MG63 (cell line): Measurements from ENCODE around the gene SCN3A. TPM values are rescaled to one million over a fixed set of nuclear protein-coding genes. Genes with fewer than 3 reads are reported as not detected.
A peak's percentile ranks its signal among the peaks of the same experiment; 100 is the strongest.

Experiments
- DNase-seq: peaks from one replicate; pipeline ENCODE4 v3.0.0-alpha.2; 2020
- H3K27me3 ChIP-seq: fragments of 250-450 bp; sonication (Bioruptor Pico); 2 replicates; pipeline ENCODE4 v1.5.1; 2020; ENCODE audit warnings: mild to moderate bottlenecking, moderate library complexity
- H3K36me3 ChIP-seq: fragments of 250-450 bp; sonication (Bioruptor Pico); 2 replicates; pipeline ENCODE4 v1.5.1; 2020; ENCODE audit warnings: mild to moderate bottlenecking, moderate library complexity
- H3K4me3 ChIP-seq: fragments of 250-450 bp; sonication (Bioruptor Pico); 2 replicates; pipeline ENCODE4 v1.5.1; 2020; ENCODE audit warnings: mild to moderate bottlenecking, moderate library complexity
- H3K9me3 ChIP-seq: fragments of 250-450 bp; sonication (Bioruptor Pico); 2 replicates; pipeline ENCODE4 v1.5.1; 2020; ENCODE audit warnings: mild to moderate bottlenecking, moderate library complexity
- total RNA-seq: library from RNA; depleted of rRNA; stranded (reverse); fragments of >200 nt; shearing (Covaris generic); gene quantifications from 2 replicates; pipeline ENCODE4 v1.2.3, GENCODE V29; 2014; ENCODE audit warnings: low replicate concordance

SCN3A gene
- total RNA-seq, 1 experiment from 2014 or later: 22.7 TPM

DNA sequence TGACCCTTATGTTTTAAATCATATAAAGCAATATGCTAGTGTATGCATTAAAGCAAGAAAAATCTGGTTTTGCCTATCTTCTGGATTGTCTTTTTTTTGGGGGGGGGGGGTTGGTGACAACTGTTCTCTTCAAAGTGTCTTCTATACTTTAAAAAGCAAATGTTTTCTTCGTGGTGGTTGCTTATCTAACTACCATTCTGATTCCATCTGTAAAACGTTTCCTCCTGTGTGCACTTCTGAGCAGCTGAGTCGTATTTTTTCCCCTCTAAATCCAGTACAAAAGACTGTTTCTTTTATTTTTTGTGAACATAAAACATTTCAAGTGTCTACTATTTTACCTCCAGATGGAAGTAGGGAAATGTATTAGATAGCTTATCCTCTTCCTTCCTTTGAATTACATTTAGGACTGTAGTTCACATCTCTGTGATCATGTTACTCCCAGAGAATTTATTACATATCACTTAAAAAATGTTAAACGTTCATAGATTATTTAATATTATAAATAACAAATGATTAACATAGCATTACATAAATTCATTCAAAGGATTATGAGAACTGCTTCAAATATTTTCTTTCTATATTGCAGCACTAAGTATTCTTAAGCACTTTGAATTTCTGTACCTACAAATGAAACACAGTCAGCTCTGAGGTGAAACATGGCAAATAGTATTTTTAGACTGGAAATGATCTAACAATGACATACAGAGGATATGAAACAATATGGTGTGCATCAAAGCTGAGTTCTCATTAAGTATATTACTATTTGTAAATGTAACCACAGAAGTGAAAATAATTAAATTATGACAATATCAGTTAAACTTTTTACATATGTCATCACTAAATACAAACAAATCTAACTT lies 56.4 kb downstream of the SCN3A start:
- no peak for DNase-seq
- Histone ChIP-seq H3K36me3 (peaks cover 73% of the 10 kb centered on the region), H3K9me3 (no peaks in the 10 kb centered on the region), H3K27me3 (no peaks in the 10 kb centered on the region), H3K4me3 (no peak overlapping the region)

DNA sequence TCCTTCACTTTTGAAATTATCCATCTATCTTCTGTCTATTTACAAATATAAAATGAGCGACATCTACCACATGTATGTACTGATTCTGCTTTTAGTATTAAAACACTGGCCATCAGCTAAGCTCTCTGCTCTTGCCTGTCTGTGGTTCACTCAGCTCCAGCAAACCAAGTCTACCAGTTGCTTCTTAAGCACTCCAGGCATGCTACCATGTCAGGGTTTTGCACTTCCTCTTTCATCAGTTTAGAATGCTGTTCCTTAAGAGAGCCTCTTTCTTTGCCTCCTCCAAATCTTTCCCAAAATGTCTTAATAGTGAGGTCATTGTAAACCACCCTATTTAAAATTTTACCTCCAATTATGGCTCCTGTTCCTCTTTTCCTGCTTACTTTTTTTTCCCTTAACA lies 59.5 kb downstream of the SCN3A start:
- Histone ChIP-seq H3K27me3 (no peaks in the 10 kb centered on the region), H3K4me3 (no peak overlapping the region), H3K36me3 (peaks cover 73% of the 10 kb centered on the region), H3K9me3 (no peaks in the 10 kb centered on the region)
- no peak for DNase-seq

DNA sequence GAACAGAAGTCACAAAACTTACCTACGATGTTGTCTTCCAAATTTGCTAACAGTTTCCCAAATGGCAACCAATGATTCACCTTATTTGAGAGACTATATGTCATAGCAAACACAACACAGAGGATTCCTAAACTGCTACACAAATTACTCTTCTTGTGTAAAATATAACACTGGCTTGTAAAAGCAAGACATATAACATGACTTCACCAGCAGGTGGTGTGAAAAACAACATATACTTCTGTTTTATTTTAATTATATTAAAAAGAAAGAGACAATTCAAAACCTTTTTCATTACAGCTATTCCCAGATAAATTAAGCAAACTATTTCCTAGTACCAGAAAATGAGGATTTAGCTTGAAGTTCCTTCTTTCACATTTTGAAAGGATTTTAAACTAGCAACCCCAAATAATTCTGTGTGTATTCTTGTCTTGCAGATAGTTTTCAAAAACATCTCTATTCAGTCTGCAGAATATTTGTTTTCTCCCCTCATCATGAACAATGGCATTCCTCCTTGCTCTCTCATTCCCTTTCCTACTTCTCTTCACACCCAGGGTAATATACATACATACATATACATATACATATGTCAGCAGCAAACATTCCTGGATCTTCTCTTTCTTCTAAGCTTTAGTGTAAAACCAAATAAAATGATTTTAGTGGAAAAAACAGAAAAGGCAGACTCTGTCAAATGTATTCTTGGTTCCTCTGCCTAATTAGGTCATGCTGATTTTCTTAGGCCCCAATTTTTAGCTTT lies 62.1 kb downstream of the SCN3A start:
- H3K27me3 ChIP-seq: no peaks in the 10 kb centered on the region
- H3K9me3 ChIP-seq: no peaks in the 10 kb centered on the region
- no peak overlapping the region for H3K4me3 ChIP-seq
- DNase-seq: no peak
- H3K36me3 ChIP-seq: peaks cover 89% of the 10 kb centered on the region

DNA sequence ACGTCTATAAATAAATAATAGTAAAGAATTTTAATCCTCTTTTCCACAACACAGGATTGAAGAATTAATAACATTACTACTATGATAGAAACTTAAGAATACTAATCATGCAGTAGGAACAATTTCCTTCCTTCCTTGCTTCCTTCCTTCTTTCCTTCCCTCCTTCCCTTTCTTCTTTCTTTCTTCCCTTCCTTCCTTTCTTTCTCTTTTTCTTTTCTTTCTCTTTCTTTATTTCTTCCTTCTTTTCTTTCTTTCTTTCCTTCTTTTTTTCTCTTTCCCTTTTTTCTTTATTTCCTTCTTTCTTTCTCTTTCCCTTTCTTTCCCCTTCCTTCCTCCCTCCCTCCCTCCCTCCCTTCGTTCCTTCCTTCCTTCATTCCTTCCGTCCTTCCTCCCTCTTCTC lies 77.6 kb downstream of the SCN3A start:
- DNase-seq: no peak
- H3K9me3 ChIP-seq: no peaks in the 10 kb centered on the region
- no peaks in the 10 kb centered on the region for H3K27me3 ChIP-seq
- H3K4me3 ChIP-seq: no peak overlapping the region
- H3K36me3 ChIP-seq: peaks cover 30% of the 10 kb centered on the region

DNA sequence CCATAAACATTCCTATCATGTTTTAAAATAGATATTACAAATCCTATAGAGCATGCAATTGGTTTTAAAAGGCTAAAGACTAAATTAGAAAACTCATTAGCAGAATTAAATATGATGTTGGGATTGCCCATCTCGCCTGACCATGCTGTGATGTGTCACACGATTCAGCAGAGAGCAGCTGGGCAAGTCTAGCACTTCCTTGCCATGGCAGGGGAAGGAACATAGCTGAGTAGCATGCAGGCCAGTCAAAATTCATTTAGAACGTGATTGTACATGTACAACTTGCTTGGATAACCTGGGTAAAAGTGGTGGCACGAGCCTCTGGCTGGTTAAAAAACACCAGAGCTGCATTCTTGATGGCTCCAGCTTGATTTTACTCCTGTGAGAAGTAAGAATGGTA lies 81.3 kb downstream of the SCN3A start:
- no peaks in the 10 kb centered on the region for H3K9me3 ChIP-seq
- H3K4me3 ChIP-seq: no peak overlapping the region
- H3K27me3 ChIP-seq: no peaks in the 10 kb centered on the region
- peaks cover 18% of the 10 kb centered on the region for H3K36me3 ChIP-seq
- DNase-seq: no peak

DNA sequence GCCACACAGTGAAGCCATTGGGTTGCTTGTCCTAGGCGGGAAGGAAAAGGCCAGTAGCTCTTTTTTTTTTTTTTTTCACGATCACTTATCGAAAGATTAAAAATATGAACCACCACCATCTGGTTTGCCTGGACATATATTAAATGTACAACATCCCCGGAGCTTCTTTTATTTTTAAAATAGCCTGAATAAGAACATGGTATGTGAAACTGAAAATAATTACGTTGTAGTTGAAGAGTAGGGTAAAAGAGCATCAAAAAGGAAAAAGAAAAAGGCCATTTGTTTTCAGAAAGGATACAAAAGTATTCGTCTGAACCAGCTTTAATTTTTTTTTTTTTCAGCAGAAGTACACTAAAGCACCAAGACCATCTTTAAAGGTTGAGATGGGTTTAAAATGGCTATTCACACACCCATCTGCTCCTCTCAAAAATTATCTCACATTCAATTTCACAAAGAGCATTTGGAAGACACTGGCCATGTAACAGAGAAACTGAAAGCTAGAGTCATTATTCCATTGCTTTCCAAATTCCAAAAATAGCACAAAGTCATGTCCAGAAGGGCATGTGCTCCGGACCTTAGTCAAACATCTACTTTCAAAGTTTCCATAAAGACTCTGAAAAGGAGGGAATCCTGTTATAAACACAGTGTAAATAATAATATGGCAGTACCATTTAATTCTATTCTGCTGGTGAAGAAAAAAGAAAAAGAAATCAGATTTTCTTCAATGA lies 82.9 kb downstream of the SCN3A start:
- no peaks in the 10 kb centered on the region for H3K27me3 ChIP-seq
- H3K9me3 ChIP-seq: no peaks in the 10 kb centered on the region

DNA sequence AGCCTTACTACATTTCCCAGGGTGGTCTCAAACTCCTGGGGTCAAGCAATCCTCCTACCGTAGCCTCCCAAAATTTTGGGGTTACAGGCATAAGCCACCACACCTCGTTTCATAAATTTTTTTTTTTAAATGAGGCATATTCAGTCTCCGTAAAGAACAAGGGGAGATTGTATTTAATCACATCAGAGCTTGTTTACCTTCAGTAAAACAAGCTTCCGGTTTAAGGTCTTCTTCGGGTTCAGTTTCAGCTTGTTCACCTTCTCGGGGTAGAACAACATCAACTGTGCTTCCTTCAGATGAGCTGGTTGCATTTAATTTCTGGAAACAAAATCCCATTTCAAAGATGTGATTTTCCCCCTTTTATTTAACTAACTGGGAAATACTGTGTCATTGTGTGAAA lies 88.6 kb downstream of the SCN3A start:
- no peak for DNase-seq
- H3K9me3 ChIP-seq: no peaks in the 10 kb centered on the region
- H3K36me3 ChIP-seq: peaks cover 40% of the 10 kb centered on the region
- H3K27me3 ChIP-seq: no peaks in the 10 kb centered on the region
- H3K4me3 ChIP-seq: no peak overlapping the region

More for the DNA sequence above, 82.9 kb downstream of the SCN3A start:
- H3K36me3 ChIP-seq: peaks cover 17% of the 10 kb centered on the region
- no peak overlapping the region for H3K4me3 ChIP-seq
- DNase-seq: no peak

DNA sequence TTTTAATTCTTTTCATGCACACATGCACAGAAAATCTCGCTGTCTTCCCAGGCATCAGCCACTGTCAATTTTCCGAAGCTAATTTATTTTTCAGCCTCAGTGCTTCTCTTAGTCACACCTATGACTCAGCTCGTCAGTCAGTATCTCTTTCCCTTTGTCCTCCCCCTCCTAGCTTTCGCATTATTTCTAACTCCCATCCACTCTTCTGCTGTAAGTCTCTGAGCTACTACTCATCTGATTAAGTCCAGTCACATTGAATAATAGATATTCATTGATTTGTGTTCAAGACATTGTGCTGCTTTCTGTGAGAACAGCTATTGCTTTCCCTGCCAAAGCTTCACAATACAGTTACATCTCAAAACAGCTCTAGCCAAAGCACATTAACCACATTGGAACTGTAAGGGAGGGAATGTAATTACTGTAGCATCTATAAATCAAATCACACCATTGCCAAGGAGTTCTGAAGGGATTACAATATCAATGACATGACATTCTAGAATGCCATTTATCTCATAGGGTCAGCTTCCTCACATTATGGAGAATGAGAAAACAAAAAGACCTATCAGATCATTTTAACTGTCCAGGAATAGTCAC lies 89.4 kb downstream of the SCN3A start:
- H3K27me3 ChIP-seq: no peaks in the 10 kb centered on the region
- no peaks in the 10 kb centered on the region for H3K9me3 ChIP-seq
- peaks cover 42% of the 10 kb centered on the region for H3K36me3 ChIP-seq
- H3K4me3 ChIP-seq: no peak overlapping the region
- DNase-seq: peak; percentile 9

DNA sequence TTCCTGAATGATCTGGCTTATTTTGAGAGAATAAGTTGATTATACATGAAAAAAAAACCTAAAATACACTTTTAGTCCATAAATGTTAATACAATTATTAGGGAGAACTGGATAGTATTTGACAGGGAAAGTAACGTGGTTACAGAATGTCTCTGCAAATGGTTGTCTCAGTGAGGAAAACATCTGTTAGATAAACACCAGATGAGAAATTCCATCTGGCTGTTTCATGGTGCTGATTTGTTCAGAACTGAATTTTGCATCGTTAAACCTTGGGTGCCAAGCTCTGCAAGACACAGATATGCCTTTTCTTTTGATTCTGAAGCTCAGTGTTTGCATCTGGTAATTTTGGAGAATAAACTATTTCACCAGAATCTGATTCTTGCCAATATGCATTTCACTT lies 90.4 kb downstream of the SCN3A start:
- H3K9me3 ChIP-seq: no peaks in the 10 kb centered on the region
- H3K36me3 ChIP-seq: peaks cover 42% of the 10 kb centered on the region
- no peaks in the 10 kb centered on the region for H3K27me3 ChIP-seq
- no peak for DNase-seq
- no peak overlapping the region for H3K4me3 ChIP-seq

DNA sequence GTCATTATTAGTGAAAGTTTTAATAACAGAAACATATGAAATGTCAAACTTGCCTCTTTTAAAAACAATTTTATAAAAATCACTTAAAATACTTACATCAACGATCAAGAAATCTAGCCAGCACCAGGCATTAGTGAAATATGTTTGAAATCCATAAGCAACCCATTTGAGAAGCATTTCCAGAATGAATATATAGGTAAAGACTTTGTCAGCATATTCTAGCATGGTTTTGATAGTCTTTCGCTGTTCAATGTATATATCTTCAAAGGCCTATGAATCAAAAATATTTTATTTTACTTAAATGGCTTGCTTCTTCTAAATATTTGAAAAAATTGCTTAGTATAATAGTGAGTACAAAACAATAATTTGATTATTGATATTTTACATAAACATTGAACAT lies 91.1 kb downstream of the SCN3A start:
- H3K36me3 ChIP-seq: peaks cover 48% of the 10 kb centered on the region
- H3K9me3 ChIP-seq: no peaks in the 10 kb centered on the region
- no peak overlapping the region for H3K4me3 ChIP-seq
- no peaks in the 10 kb centered on the region for H3K27me3 ChIP-seq
- no peak for DNase-seq

DNA sequence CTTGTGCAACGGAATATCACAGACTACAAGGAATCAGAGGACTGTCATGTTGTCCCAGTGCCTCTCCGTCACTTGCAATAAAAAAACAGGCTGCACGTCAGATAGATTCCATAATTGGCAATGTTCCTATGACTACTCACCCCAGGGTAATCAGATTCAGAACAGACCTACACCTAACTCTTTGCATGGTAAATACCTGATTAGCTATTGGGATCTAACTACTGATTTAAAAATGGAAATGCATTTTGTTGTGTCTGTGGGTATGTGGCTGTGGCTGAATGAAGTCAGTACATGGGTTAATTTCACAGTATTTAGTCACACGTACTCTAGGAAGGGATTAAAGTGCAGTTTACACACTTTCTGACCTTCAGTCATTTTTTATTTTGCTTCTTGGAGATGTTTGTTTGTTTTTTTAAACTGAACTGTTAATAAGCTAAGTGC lies 91.7 kb downstream of the SCN3A start:
- H3K27me3 ChIP-seq: no peaks in the 10 kb centered on the region
- H3K9me3 ChIP-seq: no peaks in the 10 kb centered on the region
- DNase-seq: no peak
- H3K36me3 ChIP-seq: peaks cover 47% of the 10 kb centered on the region
- H3K4me3 ChIP-seq: no peak overlapping the region

DNA sequence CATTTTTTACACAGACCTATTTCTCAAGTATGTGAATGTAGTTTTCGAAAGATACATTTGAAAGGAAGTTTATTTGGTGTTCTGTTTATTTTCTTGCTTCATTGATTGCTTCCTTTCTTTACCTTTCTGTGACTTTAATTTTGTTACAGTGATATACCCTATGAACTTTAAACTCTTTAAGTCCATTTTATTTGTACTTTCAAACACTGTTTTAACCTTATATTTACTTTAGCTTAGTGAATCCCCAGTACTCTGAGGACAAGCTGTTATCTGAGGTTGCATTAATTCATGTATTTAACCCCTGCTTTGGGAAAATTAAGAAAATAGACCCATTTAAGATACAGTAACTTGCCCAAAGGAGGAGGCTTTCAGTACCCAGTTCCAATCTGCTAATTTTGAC lies 93.5 kb downstream of the SCN3A start:
- Histone ChIP-seq H3K4me3 (no peak overlapping the region), H3K27me3 (no peaks in the 10 kb centered on the region), H3K9me3 (no peaks in the 10 kb centered on the region), H3K36me3 (peaks cover 43% of the 10 kb centered on the region)
- no peak for DNase-seq

DNA sequence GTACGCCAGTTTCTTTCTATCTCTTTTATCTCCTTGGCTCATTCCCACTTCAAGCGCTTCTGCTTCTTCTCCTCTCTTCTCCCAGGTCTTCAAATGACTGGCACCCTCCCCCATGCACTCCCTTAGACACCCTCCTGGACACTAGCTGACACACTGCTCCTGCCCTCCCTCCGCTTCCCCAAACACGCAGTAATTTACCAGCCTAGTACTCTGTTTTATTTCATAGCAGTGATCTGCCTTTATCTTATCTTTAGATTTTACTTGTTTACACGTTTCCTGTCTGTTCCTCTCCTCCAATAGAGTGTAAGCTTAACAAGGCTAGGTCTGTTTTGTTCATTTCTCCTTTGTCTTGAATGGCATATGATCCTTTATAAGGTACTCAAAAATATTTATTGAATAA lies 93.9 kb downstream of the SCN3A start:
- H3K4me3 ChIP-seq: no peak overlapping the region

DNA sequence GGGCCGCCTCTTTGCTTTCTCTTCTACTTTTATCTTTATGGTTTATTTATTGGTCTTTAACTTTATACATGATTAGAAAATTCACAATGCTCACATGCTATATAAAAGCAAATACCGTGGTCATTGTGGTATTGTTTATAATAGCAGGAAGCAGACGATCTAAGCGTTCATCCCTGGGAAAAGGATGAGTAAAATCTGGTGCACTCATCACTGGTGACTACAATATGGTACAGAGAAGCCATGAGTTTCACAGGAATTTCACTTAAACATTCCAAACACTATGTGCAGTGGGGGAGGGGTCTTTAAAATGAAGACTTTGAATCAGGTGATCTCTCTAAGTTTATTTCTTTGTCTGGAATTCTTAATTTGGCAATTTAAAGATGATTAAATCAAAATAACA lies 97.9 kb downstream of the SCN3A start:
- Histone ChIP-seq H3K36me3 (peaks cover 20% of the 10 kb centered on the region), H3K27me3 (no peaks in the 10 kb centered on the region), H3K9me3 (no peaks in the 10 kb centered on the region), H3K4me3 (no peak overlapping the region)
- no peak for DNase-seq

More for the DNA sequence above, 93.9 kb downstream of the SCN3A start:
- no peaks in the 10 kb centered on the region for H3K9me3 ChIP-seq
- H3K27me3 ChIP-seq: no peaks in the 10 kb centered on the region
- no peak for DNase-seq
- H3K36me3 ChIP-seq: peaks cover 42% of the 10 kb centered on the region

DNA sequence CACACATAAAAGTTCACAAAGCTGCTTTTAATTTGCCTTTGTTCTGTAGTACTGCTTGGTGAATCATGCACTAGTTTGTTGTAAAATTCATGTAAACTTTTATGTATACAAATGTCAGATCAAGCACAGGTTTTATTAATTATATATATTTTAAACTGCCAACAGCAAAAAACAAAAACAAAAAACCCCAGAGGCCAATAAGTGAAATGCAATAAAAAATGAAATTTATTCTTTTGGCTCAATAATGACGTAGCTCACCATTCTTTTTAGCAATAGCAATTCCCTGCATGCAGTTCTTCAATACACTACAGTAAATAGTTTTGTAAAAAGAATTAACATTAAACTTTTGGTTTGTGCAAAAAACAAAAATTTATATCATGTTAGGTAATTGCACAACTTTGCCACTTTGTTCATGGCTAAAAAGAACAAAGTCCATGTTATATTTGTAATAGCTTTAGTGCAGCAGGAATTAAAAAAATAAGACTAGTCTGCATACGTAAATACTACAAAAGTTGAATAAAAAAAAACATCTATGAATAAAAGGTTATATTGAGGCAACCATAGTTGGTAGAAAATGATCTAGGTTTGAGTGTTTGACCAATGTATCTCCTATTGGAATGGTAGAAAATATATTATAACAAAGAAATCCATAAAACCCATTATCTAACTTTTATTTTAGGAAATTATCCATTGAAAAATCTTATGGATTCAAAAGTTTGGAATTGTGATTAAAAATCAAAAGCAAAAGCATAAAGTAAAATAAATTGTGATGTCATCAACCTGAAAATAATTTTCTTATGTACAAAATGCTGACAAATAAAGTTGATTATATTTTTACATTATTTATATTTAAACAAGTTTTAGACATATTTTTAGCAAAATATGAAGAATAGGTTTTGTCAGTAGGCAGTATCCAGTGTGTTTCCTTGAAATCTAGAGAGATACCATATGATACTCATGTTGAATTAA lies 115.6 kb downstream of the SCN3A start:
- DNase-seq: no peak
- Histone ChIP-seq H3K27me3 (no peaks in the 10 kb centered on the region), H3K36me3 (peaks cover 38% of the 10 kb centered on the region), H3K4me3 (no peak overlapping the region), H3K9me3 (no peaks in the 10 kb centered on the region)

DNA sequence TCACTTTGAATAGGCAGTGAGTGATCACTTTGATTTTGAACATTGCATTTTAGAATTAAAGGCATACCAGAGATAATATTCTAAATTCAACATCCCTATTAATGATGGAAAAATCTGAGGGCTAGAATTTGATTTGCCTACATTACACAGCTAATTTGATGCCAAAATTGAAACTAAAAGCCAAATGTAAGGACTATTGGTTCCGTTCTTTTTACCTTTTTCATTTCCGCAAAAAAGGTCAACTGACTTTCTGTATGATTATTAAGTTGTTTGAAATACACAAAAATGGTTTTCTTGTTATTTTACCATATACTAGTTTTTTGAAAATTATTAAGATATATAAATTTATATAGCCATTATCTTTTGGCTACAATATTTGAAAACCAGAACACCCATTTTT lies 117.5 kb downstream of the SCN3A start:
- H3K9me3 ChIP-seq: peaks cover 5% of the 10 kb centered on the region; the same call in 1 of the 2 replicates
- H3K36me3 ChIP-seq: peaks cover 23% of the 10 kb centered on the region
- no peaks in the 10 kb centered on the region for H3K27me3 ChIP-seq
- no peak overlapping the region for H3K4me3 ChIP-seq
- no peak for DNase-seq
